Activated effector memory CD4-positive, alpha-beta T cell treated with Interleukin-2 at 50 U/mL for 16 hours (primary cell): ENCODE results near the gene TMEM91.
A peak's percentile ranks its signal among the peaks of the same experiment; 100 is the strongest.
"Not testable (repeated sequence)": the region's sequence is repeated elsewhere in the genome, so short reads cannot be mapped to it uniquely, and the experiment has no call there.

Experiments
- DNase-seq: peaks from one replicate; pipeline ENCODE4 v3.0.0-alpha.2; 2020

Gene TMEM91

GRCh38 chr19:41353466-41354342 lies 22.6 kb upstream of the TMEM91 start, which contains the start of gene TGFB1:
Gene TGFB1, minus strand, starts transcription at chr19:41353922. Its CDS starts 878 bp downstream, at chr19:41353044.
- peak; percentile 93 for DNase-seq

GRCh38 chr19:41354343-41354953 lies 21.9 kb upstream of the TMEM91 start:
- DNase-seq: no peak

- DNase-seq: no peak
These were observed 21.3 kb upstream of the TMEM91 start for GRCh38 chr19:41355035-41355434.

GRCh38 chr19:41355802-41356201 lies 20.5 kb upstream of the TMEM91 start:
- DNase-seq: no peak

- no peak for DNase-seq
These were observed 19.2 kb upstream of the TMEM91 start for GRCh38 chr19:41356984-41357739.

- DNase-seq: no peak
These were observed 18.6 kb upstream of the TMEM91 start for GRCh38 chr19:41357746-41358145.

GRCh38 chr19:41359741-41360140 lies 16.6 kb upstream of the TMEM91 start:
- no peak for DNase-seq

GRCh38 chr19:41362143-41362847 lies 14.0 kb upstream of the TMEM91 start:
- DNase-seq: no peak

- DNase-seq: no peak
These were observed 13.0 kb upstream of the TMEM91 start for GRCh38 chr19:41363371-41363752.

GRCh38 chr19:41363753-41364523 lies 12.4 kb upstream of the TMEM91 start, which contains the start of gene B9D2:
Gene B9D2, minus strand, starts transcription at chr19:41364149. Its CDS starts 630 bp downstream, at chr19:41363519.
- DNase-seq: peak; percentile 98

GRCh38 chr19:41364524-41365391 lies 11.6 kb upstream of the TMEM91 start:
- DNase-seq: no peak

- DNase-seq: no peak
These were observed 10.2 kb upstream of the TMEM91 start for GRCh38 chr19:41366089-41366488.

- no peak for DNase-seq
These were observed 8.5 kb upstream of the TMEM91 start for GRCh38 chr19:41367848-41368301.

GRCh38 chr19:41369769-41370168 lies 6.6 kb upstream of the TMEM91 start:
- DNase-seq: no peak

- DNase-seq: not testable (repeated sequence)
These were observed 5.2 kb upstream of the TMEM91 start for GRCh38 chr19:41371119-41371518.

GRCh38 chr19:41371541-41371940 lies 4.8 kb upstream of the TMEM91 start:
- DNase-seq: no peak

GRCh38 chr19:41372501-41372900 lies 3.8 kb upstream of the TMEM91 start:
- DNase-seq: no peak

GRCh38 chr19:41373993-41374392 lies 2.3 kb upstream of the TMEM91 start:
- no peak for DNase-seq

- no peak for DNase-seq
These were observed 649 bp downstream of the TMEM91 start for GRCh38 chr19:41376998-41377365.

GRCh38 chr19:41377977-41378709 lies 1.8 kb downstream of the TMEM91 start:
- no peak for DNase-seq
